Measurements from ENCODE around the gene ACSL5.

DNA sequence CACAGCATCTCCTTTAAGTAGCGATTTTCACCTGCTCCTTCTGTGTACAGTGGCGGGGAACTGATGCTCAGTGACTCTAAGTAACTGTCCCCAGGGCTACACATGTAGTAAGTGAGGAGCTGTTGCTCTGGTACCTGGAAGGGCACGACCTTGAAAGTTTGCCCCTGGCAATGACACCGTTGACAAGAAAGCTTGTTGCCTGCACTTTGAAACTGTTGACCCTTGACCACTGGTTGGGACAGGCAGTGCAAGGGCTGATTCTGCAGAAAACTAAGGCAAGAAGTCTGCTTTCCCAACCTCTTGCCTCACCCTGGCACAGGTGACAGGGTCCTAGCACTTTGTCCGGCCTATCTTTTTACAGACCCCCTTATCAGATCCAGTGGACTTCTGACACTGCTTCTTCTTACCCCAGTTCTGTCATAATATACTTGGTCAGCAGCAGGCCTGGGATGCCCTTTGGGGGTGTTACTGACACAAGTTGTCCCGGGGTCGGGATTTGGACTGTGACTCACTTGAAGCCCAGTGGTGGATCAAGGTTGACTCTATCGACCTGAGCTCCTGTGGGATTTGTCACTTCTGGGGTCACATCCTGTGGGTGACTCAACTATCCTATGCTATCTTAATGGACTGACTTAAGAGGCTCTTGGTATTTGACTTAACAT lies 5.8 kb downstream of the ACSL5 start:
- TF ChIP-seq EZH2 (IDR thresholded peaks at IDR 0.05; ENCODE audit: insufficient read depth, low read length) = no peak
- TF ChIP-seq, protein P1, sequence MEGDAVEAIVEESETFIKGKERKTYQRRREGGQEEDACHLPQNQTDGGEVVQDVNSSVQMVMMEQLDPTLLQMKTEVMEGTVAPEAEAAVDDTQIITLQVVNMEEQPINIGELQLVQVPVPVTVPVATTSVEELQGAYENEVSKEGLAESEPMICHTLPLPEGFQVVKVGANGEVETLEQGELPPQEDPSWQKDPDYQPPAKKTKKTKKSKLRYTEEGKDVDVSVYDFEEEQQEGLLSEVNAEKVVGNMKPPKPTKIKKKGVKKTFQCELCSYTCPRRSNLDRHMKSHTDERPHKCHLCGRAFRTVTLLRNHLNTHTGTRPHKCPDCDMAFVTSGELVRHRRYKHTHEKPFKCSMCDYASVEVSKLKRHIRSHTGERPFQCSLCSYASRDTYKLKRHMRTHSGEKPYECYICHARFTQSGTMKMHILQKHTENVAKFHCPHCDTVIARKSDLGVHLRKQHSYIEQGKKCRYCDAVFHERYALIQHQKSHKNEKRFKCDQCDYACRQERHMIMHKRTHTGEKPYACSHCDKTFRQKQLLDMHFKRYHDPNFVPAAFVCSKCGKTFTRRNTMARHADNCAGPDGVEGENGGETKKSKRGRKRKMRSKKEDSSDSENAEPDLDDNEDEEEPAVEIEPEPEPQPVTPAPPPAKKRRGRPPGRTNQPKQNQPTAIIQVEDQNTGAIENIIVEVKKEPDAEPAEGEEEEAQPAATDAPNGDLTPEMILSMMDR (IDR thresholded peaks at IDR 0.05; ENCODE audit: insufficient read depth, low read depth, low read length) = no peak

All from astrocyte (in vitro differentiated cells and primary cell).